T-helper 2 cell treated with Interferon-gamma antibody and Interleukin-4, amounts not matched to agents 5 μg/mL and 100 μg/mL, for 36 hours (primary cell): ENCODE results near the gene MYO3B.

Experiments
- DNase-seq: peaks from one replicate; pipeline ENCODE4 v3.0.0; 2021; ENCODE audit warnings: low spot score
- H3K27ac Mint-ChIP-seq: one replicate; pipeline ENCODE4 v1.8.0; 2021; ENCODE audit warnings: mild to moderate bottlenecking, mixed read lengths
- H3K27me3 Mint-ChIP-seq: one replicate; pipeline ENCODE4 v1.8.0; 2021; ENCODE audit warnings: low read depth, mixed read lengths
- H3K36me3 Mint-ChIP-seq: one replicate; pipeline ENCODE4 v1.8.0; 2021; ENCODE audit warnings: low read depth, mixed read lengths
- H3K4me1 Mint-ChIP-seq: one replicate; pipeline ENCODE4 v1.8.0; 2021; ENCODE audit warnings: low read depth, mixed read lengths
- H3K4me3 Mint-ChIP-seq: one replicate; pipeline ENCODE4 v1.8.0; 2022; ENCODE audit warnings: mild to moderate bottlenecking, moderate library complexity, mixed read lengths
- H3K9me3 Mint-ChIP-seq: one replicate; pipeline ENCODE4 v1.8.0; 2021; ENCODE audit warnings: mixed read lengths

The MYO3B gene

DNA sequence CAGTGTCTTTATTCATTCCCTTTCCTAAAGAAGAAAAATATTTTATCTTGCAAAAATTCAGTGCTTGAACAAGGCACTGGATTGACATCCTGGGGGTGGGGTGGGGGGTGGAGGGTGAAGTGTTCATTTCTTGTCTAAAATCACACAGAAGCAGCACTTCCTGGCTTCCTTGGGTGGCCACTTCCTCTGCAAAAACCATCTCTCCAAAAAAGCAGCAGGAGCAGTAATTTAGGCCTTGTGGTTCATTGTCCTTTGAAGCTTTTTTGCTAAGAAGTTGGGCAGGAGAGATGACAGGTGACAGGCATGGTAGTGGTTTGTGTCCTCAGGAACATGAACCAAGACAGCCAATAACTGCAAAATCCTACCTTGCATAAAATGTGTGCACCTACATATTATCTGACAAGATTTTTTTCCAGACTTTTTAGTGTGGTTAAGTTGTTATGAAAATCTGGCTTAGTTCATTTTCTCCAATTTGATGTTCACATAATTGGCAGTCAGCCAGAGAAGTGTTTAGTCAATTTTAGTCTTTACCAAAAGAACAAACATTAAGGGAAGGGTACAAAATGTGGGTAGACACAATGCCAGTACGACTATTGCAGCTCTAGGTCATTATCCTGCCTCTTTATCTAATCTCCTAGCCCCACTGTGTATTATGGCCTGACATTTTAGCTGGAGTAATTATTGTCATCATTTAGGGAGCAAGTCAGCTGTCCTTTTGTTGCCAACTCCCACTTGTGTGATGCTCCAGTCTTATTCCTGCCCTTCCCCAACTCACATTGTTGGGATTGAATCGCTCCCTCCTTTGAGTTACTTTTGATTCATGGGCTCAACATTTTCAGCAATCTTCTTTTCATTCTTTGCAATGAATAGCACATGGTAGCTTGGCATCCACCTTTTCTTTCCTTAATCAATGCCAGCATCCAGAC, 177.2 kb downstream of the MYO3B start:
- H3K27ac Mint-ChIP-seq = peak overlapping the region; percentile 68
- H3K4me3 Mint-ChIP-seq = peak overlapping the region; percentile 48
- H3K9me3 Mint-ChIP-seq = no peaks in the 10 kb centered on the region
- no peaks in the 10 kb centered on the region for H3K27me3 Mint-ChIP-seq
- peaks cover 39% of the 10 kb centered on the region for H3K4me1 Mint-ChIP-seq
- no peak for DNase-seq
- no peaks in the 10 kb centered on the region for H3K36me3 Mint-ChIP-seq

DNA sequence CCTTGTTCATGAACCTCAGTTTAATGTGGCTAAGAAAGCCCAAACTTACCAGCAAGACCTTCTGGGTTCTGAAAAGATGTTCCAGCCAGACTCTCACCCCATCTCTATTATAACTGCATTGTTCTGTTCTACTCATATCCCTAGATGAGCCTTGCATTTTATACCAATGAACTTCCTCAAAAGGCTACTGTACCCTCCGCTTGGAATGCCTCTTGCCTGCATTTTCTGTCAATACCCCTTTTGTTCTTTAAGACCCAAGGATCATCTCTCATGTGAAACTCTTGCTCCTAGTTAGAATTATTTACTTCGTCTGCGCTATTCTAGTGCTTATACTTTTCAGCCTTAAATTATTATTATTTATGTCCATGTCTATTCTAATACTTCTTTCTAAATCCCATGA, 181.5 kb downstream of the MYO3B start:
- H3K27me3 Mint-ChIP-seq = no peaks in the 10 kb centered on the region
- H3K4me1 Mint-ChIP-seq = peaks cover 57% of the 10 kb centered on the region
- H3K4me3 Mint-ChIP-seq = no peak overlapping the region
- DNase-seq = no peak
- no peak overlapping the region for H3K27ac Mint-ChIP-seq
- H3K36me3 Mint-ChIP-seq = no peaks in the 10 kb centered on the region
- no peaks in the 10 kb centered on the region for H3K9me3 Mint-ChIP-seq

DNA sequence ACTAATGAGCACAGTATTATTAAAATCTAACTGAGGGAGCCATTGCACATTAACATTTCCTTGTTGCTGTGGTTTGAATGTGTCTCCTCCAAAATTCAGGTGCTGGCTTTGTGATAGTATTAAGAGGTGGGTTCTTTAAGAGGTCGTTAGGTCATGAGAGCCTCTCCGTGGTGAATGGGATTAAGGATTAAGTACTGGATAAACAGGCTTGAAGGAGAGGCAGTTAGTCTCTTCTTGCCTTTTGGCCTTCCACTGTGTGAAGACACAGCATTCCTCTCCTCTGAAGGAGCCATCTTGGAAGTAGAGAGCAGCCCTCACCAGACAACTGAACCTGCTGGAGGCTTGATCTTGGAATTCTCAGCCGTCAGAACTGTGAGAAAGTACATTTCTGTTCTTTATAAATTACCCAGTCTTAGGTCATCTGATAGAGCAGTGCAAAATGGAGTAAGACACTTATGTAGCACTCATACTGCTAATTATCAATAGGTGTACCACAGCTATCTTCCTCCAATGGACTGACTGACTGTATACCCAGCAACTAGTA, 182.7 kb downstream of the MYO3B start:
- no peak for DNase-seq
- no peak overlapping the region for H3K4me3 Mint-ChIP-seq
- no peaks in the 10 kb centered on the region for H3K27me3 Mint-ChIP-seq
- H3K9me3 Mint-ChIP-seq = no peaks in the 10 kb centered on the region
- peak overlapping the region; percentile 81 for H3K27ac Mint-ChIP-seq
- no peaks in the 10 kb centered on the region for H3K36me3 Mint-ChIP-seq
- peaks cover 56% of the 10 kb centered on the region for H3K4me1 Mint-ChIP-seq

DNA sequence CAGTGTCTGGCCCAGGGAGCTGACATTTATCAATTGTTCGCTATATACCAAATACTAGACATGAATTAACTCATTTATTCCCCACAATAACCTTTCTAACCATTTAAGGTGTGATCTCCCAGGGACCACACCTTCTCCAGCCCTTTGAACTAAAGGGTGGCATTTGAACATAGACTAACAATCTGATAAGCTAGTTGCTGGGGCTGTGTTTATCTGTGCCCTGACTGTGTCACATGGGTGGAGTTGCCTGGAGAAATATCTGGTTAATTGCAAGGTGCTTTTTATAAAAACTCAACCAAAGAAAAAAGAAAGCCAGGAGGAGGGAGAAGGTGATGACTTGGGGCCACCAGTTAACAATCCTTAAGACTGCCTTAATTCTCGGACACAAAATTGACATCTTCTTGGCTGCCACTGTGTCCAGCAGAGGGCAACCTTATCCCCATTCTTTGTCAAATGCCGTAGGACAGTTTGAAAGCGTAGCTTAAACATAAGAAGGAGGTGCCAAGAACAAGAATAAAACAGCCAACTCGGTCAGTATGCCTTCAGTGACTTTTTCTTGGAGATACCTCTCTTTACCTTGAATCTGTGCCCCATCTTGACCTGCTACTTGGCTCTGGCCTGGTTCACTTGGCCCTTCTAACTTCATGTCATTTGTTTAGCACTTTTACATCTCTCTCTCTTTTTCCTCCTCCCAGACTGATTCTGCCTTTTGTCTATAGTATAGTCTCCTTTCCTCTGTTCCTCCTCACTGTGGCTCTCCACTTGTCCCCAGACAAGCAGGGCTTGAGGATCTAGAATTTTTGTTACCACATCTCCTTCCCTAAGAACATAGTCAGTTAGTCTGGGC, 183.4 kb downstream of the MYO3B start:
- Mint-ChIP-seq H3K27me3 (no peaks in the 10 kb centered on the region), H3K4me3 (peak overlapping the region; percentile 66), H3K36me3 (no peaks in the 10 kb centered on the region), H3K9me3 (no peaks in the 10 kb centered on the region), H3K4me1 (peaks cover 59% of the 10 kb centered on the region), H3K27ac (peak overlapping the region; percentile 81)
- peak; percentile 65 for DNase-seq

DNA sequence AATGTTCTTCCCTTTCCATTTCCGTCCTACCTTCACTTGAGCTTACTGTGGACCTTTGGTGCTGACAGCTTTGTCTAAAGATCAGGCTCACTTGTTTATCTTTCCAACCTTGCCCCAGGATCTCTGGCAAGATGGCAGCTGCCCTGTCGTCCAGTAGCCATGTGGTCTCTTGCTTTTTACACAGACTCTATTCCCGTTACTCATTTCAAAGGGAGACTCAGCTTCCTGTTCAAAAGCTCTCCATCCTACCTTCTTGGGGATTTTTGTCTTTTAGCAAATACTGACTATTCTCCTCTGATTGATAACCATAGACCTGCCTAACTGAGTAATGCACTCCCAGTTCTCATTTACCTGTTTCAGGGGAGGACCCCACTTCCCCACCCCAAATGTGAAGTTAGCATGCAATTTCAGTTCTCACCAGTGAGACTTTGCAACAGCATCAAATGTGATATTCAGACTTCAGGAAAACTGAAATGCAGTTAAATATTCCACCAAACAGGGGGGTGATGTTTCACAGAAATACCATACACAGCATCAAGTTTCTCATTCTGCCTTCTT, 184.4 kb downstream of the MYO3B start:
- H3K27me3 Mint-ChIP-seq = no peaks in the 10 kb centered on the region
- peak overlapping the region; percentile 66 for H3K4me3 Mint-ChIP-seq
- DNase-seq = peak; percentile 48
- peak overlapping the region; percentile 81 for H3K27ac Mint-ChIP-seq
- H3K4me1 Mint-ChIP-seq = peaks cover 69% of the 10 kb centered on the region
- H3K36me3 Mint-ChIP-seq = no peaks in the 10 kb centered on the region
- H3K9me3 Mint-ChIP-seq = no peaks in the 10 kb centered on the region

DNA sequence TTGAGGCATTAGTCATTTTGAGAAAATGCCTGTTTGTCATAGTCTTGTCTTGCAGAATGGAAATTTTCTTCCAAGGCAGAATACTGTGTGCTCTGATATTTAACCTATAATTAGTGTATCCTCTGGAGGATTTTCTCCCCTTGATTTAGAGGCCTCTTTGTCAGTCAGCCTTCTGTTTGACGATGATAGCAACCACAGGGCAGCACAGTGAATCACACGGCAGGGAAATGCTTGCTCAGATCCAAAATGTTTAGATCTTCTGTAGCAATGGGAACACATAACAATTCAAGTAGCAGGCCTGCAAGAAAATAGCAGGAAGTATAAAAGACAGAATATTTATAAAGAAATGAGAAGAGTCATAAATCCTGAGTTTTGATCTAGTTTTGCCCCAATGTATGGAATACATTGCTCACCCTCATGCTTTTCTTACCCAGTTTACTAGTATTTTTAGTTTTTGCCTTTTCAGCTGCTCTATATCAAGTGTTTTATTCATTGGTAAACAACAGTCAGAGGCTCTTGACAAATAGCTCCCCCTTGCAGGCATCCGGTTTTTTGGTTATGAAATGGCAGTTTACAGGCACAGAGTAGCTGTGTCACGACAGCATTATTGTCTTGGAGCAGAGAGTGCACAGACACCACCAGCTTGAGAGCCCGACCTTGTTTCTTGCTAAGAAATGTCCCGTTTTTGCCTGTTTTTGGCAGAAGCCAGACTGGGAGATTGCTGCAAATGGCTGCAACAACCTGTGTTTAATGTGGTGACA, 185.1 kb downstream of the MYO3B start:
- no peaks in the 10 kb centered on the region for H3K36me3 Mint-ChIP-seq
- H3K4me1 Mint-ChIP-seq = peaks cover 76% of the 10 kb centered on the region
- DNase-seq = peak; percentile 72
- H3K9me3 Mint-ChIP-seq = no peaks in the 10 kb centered on the region
- peak overlapping the region; percentile 81 for H3K27ac Mint-ChIP-seq
- no peaks in the 10 kb centered on the region for H3K27me3 Mint-ChIP-seq
- peak overlapping the region; percentile 66 for H3K4me3 Mint-ChIP-seq

DNA sequence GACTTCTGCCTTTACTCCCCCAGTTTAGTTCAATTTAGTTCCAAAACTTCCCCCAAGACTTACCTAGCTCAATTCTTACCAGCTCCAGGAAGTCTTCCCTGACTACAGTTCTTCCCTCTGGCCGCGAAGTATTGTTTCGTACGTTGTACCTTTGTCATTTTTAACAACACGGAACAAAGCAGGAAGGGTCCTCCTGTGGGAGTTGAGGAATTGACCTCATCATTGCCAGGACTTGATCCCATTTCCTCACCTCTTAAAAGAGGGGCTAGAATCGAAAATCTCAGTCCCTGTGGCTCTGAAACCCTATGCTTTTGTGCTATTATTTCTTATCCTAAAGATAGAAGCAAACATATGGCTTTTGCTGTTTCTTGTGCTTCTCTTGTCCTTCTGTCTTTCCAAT, 187.1 kb downstream of the MYO3B start:
- H3K27me3 Mint-ChIP-seq = no peaks in the 10 kb centered on the region
- H3K4me3 Mint-ChIP-seq = no peak overlapping the region
- H3K9me3 Mint-ChIP-seq = no peaks in the 10 kb centered on the region
- H3K4me1 Mint-ChIP-seq = peaks cover 84% of the 10 kb centered on the region
- peak overlapping the region; percentile 29 for H3K27ac Mint-ChIP-seq
- DNase-seq = no peak
- H3K36me3 Mint-ChIP-seq = no peaks in the 10 kb centered on the region

DNA sequence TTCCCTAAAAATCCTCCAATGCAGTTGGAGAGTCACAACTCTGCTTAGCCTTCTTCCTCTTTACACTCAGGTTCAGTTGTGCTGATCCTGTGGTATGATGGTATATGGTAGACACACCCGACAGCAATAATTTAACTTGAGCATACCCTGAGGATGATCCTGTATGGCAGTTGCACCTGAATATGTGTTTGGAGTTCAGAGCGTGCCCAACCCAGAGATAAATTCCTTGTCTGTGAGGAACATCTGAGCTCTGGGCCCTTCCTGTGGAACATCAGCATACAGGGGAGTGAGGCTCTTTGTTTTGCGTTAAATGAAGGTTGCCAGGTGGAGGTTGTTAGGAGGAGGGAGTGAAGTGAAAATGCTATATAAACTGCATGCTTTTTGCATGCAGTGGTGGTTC, 187.7 kb downstream of the MYO3B start:
- Mint-ChIP-seq H3K27ac (peak overlapping the region; percentile 32), H3K27me3 (no peaks in the 10 kb centered on the region), H3K4me1 (peaks cover 85% of the 10 kb centered on the region), H3K4me3 (no peak overlapping the region), H3K36me3 (no peaks in the 10 kb centered on the region), H3K9me3 (no peaks in the 10 kb centered on the region)
- DNase-seq = no peak

DNA sequence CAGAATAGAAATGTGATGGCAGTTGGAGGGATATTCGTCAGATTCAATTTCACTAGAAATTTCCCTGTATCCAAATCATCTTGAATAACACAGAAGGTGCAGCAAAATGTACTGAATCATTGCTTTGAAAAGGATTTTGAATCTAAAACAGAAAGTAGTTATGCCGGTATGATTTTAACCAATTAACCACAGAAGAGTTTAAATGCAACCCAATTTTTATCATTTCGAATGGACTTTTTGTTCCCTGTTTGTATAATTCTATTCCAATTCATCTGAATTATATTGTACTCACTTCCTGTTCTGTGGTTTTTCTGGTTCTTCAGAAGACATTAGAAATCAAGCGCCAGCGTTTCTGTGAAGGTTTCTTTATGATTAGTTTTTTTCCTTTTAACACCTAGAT, 190.4 kb downstream of the MYO3B start:
- DNase-seq = no peak
- peaks cover 79% of the 10 kb centered on the region for H3K4me1 Mint-ChIP-seq
- no peaks in the 10 kb centered on the region for H3K9me3 Mint-ChIP-seq
- peaks cover 2% of the 10 kb centered on the region for H3K36me3 Mint-ChIP-seq
- no peaks in the 10 kb centered on the region for H3K27me3 Mint-ChIP-seq
- H3K27ac Mint-ChIP-seq = peak overlapping the region; percentile 81
- H3K4me3 Mint-ChIP-seq = peak overlapping the region; percentile 80

DNA sequence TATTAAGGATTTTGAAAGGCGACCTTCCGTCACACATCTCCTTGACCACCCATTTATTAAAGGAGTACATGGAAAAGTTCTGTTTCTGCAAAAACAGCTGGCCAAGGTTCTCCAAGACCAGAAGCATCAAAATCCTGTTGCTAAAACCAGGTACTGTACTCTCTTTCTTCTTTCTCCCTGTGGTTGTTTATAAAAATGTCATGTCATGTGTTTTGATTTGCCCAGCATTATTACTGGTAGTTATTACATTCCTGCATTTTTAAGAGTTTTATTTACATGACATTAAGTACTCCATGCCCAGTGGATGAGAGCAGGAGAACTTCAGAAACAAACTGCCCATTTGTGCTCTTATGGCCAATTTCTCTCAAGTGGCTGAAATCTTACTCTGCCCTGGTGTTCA, 191.3 kb downstream of the MYO3B start:
- Mint-ChIP-seq H3K36me3 (peaks cover 2% of the 10 kb centered on the region), H3K4me3 (peak overlapping the region; percentile 80)

DNA sequence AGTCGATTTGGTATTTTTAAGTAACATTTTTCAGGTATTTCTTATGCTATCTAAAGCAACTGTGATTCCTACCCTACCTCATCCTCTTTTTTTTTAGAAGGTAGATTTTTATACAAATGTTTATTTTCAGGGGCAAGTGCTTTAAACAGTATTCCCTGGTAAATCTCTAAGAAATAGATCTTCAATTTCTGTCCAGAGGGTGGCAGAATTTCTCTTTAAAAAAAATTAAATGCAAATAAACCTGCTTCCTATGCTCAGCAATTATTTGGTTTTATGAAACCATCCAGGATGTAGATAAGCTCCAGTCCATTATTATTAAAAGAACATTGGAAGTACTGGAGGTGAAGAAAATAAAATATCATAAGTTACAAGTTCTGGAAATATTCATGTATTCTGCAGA, 191.9 kb downstream of the MYO3B start:
- H3K27ac Mint-ChIP-seq = peak overlapping the region; percentile 32
- DNase-seq = no peak
- peaks cover 75% of the 10 kb centered on the region for H3K4me1 Mint-ChIP-seq
- no peaks in the 10 kb centered on the region for H3K27me3 Mint-ChIP-seq
- peaks cover 2% of the 10 kb centered on the region for H3K36me3 Mint-ChIP-seq
- H3K4me3 Mint-ChIP-seq = peak overlapping the region; percentile 76
- H3K9me3 Mint-ChIP-seq = no peaks in the 10 kb centered on the region

More for the DNA sequence above, 191.3 kb downstream of the MYO3B start:
- Mint-ChIP-seq H3K27ac (peak overlapping the region; percentile 47), H3K9me3 (no peaks in the 10 kb centered on the region), H3K4me1 (peaks cover 77% of the 10 kb centered on the region), H3K27me3 (no peaks in the 10 kb centered on the region)
- DNase-seq = no peak

DNA sequence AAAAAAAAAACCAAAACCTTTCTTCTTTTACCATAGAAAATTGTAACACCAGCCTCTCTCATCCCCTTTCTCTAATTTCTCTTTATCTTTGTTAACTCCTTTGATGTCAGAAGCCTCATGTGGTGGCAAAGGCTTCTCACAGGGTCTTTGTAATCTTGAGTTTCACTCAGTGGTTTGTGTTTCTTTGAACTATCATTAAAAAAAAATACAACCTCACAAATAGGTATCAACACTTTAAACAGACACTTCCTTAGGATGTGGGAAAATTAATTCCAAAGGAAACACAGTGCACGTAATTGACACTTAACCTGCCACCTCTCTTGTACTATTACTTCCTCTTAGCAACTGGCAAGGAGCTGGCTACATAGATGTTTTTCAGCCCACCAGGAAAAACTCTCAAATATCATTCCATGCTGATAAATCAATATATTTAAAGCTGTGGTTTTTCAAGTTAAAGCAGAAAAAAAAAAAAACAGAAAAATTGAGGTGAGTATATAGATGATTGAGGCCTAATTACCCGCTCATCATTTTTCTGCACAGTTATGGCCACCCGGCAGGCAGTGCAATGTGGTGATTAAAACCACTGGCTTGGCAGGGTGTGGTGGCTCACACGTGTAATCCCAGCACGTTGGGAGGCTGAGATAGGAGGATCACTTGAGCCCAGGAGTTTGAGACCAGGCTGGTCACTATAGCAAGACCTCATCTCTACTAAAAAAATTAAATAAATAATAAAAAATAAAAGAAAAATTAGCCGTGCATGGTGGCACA, 193.5 kb downstream of the MYO3B start:
- DNase-seq = no peak
- H3K36me3 Mint-ChIP-seq = peaks cover 2% of the 10 kb centered on the region
- H3K9me3 Mint-ChIP-seq = no peaks in the 10 kb centered on the region
- no peaks in the 10 kb centered on the region for H3K27me3 Mint-ChIP-seq
- peak overlapping the region; percentile 76 for H3K4me3 Mint-ChIP-seq
- H3K27ac Mint-ChIP-seq = peak overlapping the region; percentile 88
- peaks cover 70% of the 10 kb centered on the region for H3K4me1 Mint-ChIP-seq
